Measurements from ENCODE around the gene GPR141.

DNA sequence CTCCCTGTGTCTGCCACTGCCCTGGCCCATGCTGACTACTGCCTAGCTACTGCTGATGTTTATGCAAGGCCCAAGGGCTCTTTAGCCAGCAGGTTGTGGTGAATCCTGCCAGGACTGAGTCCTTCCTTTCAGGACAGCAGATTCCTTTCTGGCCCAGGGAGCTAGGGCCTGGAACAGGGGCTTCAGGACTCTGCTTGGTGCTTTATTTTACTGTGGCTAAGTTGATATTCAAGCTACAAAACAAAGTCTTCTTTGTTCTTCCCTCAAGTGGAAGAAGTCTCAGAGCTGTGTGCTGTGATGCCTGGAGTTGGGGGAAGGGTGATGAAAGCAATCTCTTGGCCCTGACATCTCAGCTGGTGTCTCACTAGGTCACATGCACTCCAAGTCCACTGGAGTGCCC lies 98.6 kb downstream of the GPR141 start:
- TF ChIP-seq, protein P1, sequence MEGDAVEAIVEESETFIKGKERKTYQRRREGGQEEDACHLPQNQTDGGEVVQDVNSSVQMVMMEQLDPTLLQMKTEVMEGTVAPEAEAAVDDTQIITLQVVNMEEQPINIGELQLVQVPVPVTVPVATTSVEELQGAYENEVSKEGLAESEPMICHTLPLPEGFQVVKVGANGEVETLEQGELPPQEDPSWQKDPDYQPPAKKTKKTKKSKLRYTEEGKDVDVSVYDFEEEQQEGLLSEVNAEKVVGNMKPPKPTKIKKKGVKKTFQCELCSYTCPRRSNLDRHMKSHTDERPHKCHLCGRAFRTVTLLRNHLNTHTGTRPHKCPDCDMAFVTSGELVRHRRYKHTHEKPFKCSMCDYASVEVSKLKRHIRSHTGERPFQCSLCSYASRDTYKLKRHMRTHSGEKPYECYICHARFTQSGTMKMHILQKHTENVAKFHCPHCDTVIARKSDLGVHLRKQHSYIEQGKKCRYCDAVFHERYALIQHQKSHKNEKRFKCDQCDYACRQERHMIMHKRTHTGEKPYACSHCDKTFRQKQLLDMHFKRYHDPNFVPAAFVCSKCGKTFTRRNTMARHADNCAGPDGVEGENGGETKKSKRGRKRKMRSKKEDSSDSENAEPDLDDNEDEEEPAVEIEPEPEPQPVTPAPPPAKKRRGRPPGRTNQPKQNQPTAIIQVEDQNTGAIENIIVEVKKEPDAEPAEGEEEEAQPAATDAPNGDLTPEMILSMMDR (IDR thresholded peaks at IDR 0.05), result no peak
- TF ChIP-seq POLR2A (IDR thresholded peaks at IDR 0.05), result no peak
